ENCODE measurements around the gene GRID1.

Gene GRID1

GRCh38 chr10:86366033-86366901 is at the start of gene GRID1:
GRID1 (minus strand) TSS chr10:86366795.
- H3K9me3 ChIP-seq (ENCODE audit: insufficient read depth, low read length) = no peaks in the 10 kb centered on the region
- TF ChIP-seq ZNF274 (IDR thresholded peaks at IDR 0.05; ENCODE audit: low read depth, low read length) = no peak
- no peak for TF ChIP-seq YY1 (IDR thresholded peaks at IDR 0.05; ENCODE audit: insufficient read depth, insufficient read length)
- TF ChIP-seq SUZ12 (IDR thresholded peaks at IDR 0.05; ENCODE audit: extremely low read depth, insufficient read depth, insufficient read length) = no peak
- peaks cover 82% of the 10 kb centered on the region for H3K27me3 ChIP-seq (ENCODE audit: insufficient read depth, insufficient read length)
- H3K9ac ChIP-seq (ENCODE audit: insufficient read length, low read depth) = peak within 1 kb of the TSS; percentile 57
- peak within 1 kb of the TSS; percentile 34 for H3K4me3 ChIP-seq (ENCODE audit: insufficient read length, low read depth)
- no peaks in the 10 kb centered on the region for H3K36me3 ChIP-seq (ENCODE audit: insufficient read depth, insufficient read length, low read length)
- DNase-seq (ENCODE audit: low read depth, low spot score) = no peak
- peaks cover 10% of the 10 kb centered on the region for H3K4me1 ChIP-seq (ENCODE audit: insufficient read depth, insufficient read length)

- no peak for DNase-seq (ENCODE audit: low read depth, low spot score)
- no peak overlapping the region for H3K9ac ChIP-seq (ENCODE audit: insufficient read length, low read depth)
- no peaks in the 10 kb centered on the region for H3K4me1 ChIP-seq (ENCODE audit: insufficient read depth, insufficient read length)
- no peak overlapping the region for H3K4me3 ChIP-seq (ENCODE audit: insufficient read length, low read depth)
- TF ChIP-seq YY1 (IDR thresholded peaks at IDR 0.05; ENCODE audit: insufficient read depth, insufficient read length) (no peak), SUZ12 (IDR thresholded peaks at IDR 0.05; ENCODE audit: extremely low read depth, insufficient read depth, insufficient read length) (no peak), ZNF274 (IDR thresholded peaks at IDR 0.05; ENCODE audit: low read depth, low read length) (no peak)
- H3K9me3 ChIP-seq (ENCODE audit: insufficient read depth, low read length) = peaks cover 6% of the 10 kb centered on the region; the same call in 1 of the 2 replicates
- no peaks in the 10 kb centered on the region for H3K36me3 ChIP-seq (ENCODE audit: insufficient read depth, insufficient read length, low read length)
- no peaks in the 10 kb centered on the region for H3K27me3 ChIP-seq (ENCODE audit: insufficient read depth, insufficient read length)
These were observed 49.0 kb upstream of the GRID1 start for GRCh38 chr10:86415583-86415982.

DNA sequence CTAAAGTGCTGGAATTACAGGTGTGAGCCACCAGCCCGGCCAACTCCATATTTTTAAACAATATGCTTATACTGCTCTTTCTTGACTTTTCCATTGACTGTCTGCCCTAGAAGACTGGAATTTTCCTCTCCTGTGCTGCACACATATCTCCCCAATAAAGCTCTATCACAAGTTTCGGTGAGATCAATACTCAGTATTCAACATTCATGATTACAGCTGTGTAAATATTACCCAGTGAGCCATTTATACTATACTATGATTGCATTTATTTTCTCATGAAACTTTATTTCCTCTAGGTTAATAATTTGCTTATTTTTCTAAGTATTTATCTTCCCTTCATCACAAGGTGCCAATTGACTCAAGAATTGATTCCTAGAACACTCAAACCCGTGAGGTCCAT is 48.5 kb upstream of the GRID1 start:
- Histone ChIP-seq H3K9ac (ENCODE audit: insufficient read length, low read depth) (no peak overlapping the region), H3K27me3 (ENCODE audit: insufficient read depth, insufficient read length) (no peaks in the 10 kb centered on the region), H3K4me1 (ENCODE audit: insufficient read depth, insufficient read length) (no peaks in the 10 kb centered on the region), H3K36me3 (ENCODE audit: insufficient read depth, insufficient read length, low read length) (no peaks in the 10 kb centered on the region), H3K4me3 (ENCODE audit: insufficient read length, low read depth) (no peak overlapping the region), H3K9me3 (ENCODE audit: insufficient read depth, low read length) (peaks cover 7% of the 10 kb centered on the region; the same call in 1 of the 2 replicates)
- TF ChIP-seq YY1 (IDR thresholded peaks at IDR 0.05; ENCODE audit: insufficient read depth, insufficient read length) (no peak), SUZ12 (IDR thresholded peaks at IDR 0.05; ENCODE audit: extremely low read depth, insufficient read depth, insufficient read length) (no peak), ZNF274 (IDR thresholded peaks at IDR 0.05; ENCODE audit: low read depth, low read length) (no peak)
- DNase-seq (ENCODE audit: low read depth, low spot score) = no peak

GRCh38 chr10:86413046-86413728 is 46.6 kb upstream of the GRID1 start:
- Histone ChIP-seq H3K4me3 (ENCODE audit: insufficient read length, low read depth) (no peak overlapping the region), H3K9me3 (ENCODE audit: insufficient read depth, low read length) (peaks cover 7% of the 10 kb centered on the region; the same call in 1 of the 2 replicates), H3K27me3 (ENCODE audit: insufficient read depth, insufficient read length) (no peaks in the 10 kb centered on the region), H3K36me3 (ENCODE audit: insufficient read depth, insufficient read length, low read length) (no peaks in the 10 kb centered on the region), H3K4me1 (ENCODE audit: insufficient read depth, insufficient read length) (no peaks in the 10 kb centered on the region), H3K9ac (ENCODE audit: insufficient read length, low read depth) (no peak overlapping the region)
- TF ChIP-seq SUZ12 (IDR thresholded peaks at IDR 0.05; ENCODE audit: extremely low read depth, insufficient read depth, insufficient read length) (no peak), YY1 (IDR thresholded peaks at IDR 0.05; ENCODE audit: insufficient read depth, insufficient read length) (no peak), ZNF274 (IDR thresholded peaks at IDR 0.05; ENCODE audit: low read depth, low read length) (no peak)
- no peak for DNase-seq (ENCODE audit: low read depth, low spot score)

DNA sequence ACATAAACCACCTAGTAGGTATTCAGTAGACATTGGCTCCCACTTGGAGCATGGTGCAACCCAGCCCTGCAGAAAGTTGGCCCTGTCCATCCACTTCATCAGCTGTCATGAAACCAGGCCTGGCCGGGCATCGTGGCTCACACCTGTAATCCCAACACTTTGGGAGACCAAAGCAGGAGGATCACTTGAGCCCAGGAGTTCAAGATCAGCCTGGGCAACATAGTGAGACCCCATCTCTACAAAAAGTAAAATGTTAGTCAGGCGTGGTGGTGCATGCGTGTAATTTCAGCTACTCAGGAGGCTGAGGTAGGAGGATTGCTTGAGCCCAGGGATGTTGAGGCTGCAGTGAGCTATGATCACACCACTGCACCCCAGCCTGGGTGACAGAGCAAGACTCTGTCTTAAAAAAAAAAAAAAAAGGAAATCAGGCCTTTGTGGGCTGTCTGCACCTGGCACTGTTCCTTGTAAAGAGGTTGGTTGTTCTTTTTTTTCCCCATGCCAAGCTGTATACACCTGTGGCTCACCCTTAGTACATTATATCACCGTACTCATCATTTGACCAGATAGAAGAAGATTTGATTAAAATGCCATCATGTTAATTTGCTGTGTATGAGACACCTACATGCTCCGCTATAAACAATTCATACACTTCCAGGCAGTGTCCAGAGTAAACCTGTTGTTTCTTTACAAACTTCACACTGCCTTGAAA is 45.4 kb upstream of the GRID1 start:
- Histone ChIP-seq H3K27me3 (ENCODE audit: insufficient read depth, insufficient read length) (no peaks in the 10 kb centered on the region), H3K36me3 (ENCODE audit: insufficient read depth, insufficient read length, low read length) (no peaks in the 10 kb centered on the region), H3K9me3 (ENCODE audit: insufficient read depth, low read length) (peaks cover 7% of the 10 kb centered on the region; the same call in 1 of the 2 replicates), H3K4me1 (ENCODE audit: insufficient read depth, insufficient read length) (no peaks in the 10 kb centered on the region), H3K9ac (ENCODE audit: insufficient read length, low read depth) (no peak overlapping the region), H3K4me3 (ENCODE audit: insufficient read length, low read depth) (no peak overlapping the region)
- DNase-seq (ENCODE audit: low read depth, low spot score) = no peak
- TF ChIP-seq SUZ12 (IDR thresholded peaks at IDR 0.05; ENCODE audit: extremely low read depth, insufficient read depth, insufficient read length) (no peak), ZNF274 (IDR thresholded peaks at IDR 0.05; ENCODE audit: low read depth, low read length) (no peak), YY1 (IDR thresholded peaks at IDR 0.05; ENCODE audit: insufficient read depth, insufficient read length) (no peak)

DNA sequence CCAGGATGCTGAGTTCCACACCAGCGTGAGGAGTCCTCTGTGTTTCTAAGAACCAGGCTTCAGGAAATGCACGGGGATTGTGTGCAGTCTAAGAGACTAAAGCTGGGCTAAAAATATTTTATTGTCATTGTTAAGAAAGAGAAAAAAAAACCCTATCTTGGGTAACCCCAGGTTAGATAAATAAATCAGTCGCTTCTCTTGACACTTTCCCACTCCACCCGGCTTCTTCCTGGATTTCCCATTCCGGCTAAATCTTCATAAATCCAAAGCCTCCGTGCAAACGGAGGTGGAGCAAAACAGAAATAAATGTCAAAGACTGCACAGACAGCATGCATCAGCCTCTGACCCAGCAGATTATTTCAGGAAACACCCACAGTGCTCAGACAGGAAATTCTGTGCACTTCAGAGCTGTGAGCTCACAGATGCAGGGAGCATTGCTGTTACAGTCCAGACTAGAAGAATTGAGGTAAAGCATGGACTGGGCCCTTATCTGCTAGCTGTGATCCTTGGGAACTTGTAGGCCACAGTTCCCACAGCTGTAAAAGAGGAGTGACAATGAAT is 44.8 kb upstream of the GRID1 start:
- peaks cover 7% of the 10 kb centered on the region; the same call in 1 of the 2 replicates for H3K9me3 ChIP-seq (ENCODE audit: insufficient read depth, low read length)
- H3K9ac ChIP-seq (ENCODE audit: insufficient read length, low read depth) = no peak overlapping the region
- TF ChIP-seq YY1 (IDR thresholded peaks at IDR 0.05; ENCODE audit: insufficient read depth, insufficient read length) (no peak), ZNF274 (IDR thresholded peaks at IDR 0.05; ENCODE audit: low read depth, low read length) (no peak), SUZ12 (IDR thresholded peaks at IDR 0.05; ENCODE audit: extremely low read depth, insufficient read depth, insufficient read length) (no peak)
- DNase-seq (ENCODE audit: low read depth, low spot score) = no peak
- no peaks in the 10 kb centered on the region for H3K4me1 ChIP-seq (ENCODE audit: insufficient read depth, insufficient read length)
- H3K4me3 ChIP-seq (ENCODE audit: insufficient read length, low read depth) = no peak overlapping the region
- H3K36me3 ChIP-seq (ENCODE audit: insufficient read depth, insufficient read length, low read length) = no peaks in the 10 kb centered on the region
- no peaks in the 10 kb centered on the region for H3K27me3 ChIP-seq (ENCODE audit: insufficient read depth, insufficient read length)
